Mesendoderm (in vitro differentiated cells): ENCODE data around the gene AVPR2.
A peak's percentile ranks its signal among the peaks of the same experiment; 100 is the strongest.

Experiments used
- DNase-seq: peaks from one replicate; pipeline ENCODE4 v3.0.0; 2013
- H2AK5ac ChIP-seq: 2 replicates; pipeline ENCODE4 v1.6.1; 2013; ENCODE audit warnings: low read length, inconsistent platforms
- H2BK120ac ChIP-seq: 2 replicates; pipeline ENCODE4 v1.6.1; 2013; ENCODE audit warnings: low read depth, mild to moderate bottlenecking, low read length, moderate library complexity, mixed read lengths
- H2BK15ac ChIP-seq: replicated peaks from 2 replicates; pipeline ENCODE4 v1.6.1; 2013; ENCODE audit warnings: low read depth, mild to moderate bottlenecking, moderate library complexity
- H2BK5ac ChIP-seq: 2 replicates; pipeline ENCODE4 v1.6.1; 2013; ENCODE audit warnings: low read length, inconsistent platforms
- H3K18ac ChIP-seq: 2 replicates; pipeline ENCODE4 v1.6.1; 2013; ENCODE audit warnings: mild to moderate bottlenecking, low read length, mixed read lengths
- H3K23ac ChIP-seq: one replicate; pipeline ENCODE4 v1.6.1; 2013; ENCODE audit warnings: low read length
- H3K27ac ChIP-seq: 2 replicates; pipeline ENCODE4 v1.5.1; 2013; ENCODE audit warnings: low read depth, mild to moderate bottlenecking, inconsistent platforms, low read length, moderate library complexity
- H3K27me3 ChIP-seq: 2 replicates; pipeline ENCODE4 v1.6.1; 2013; ENCODE audit warnings: low read length, control low read depth, mild to moderate bottlenecking, inconsistent platforms; ENCODE audit not compliant: insufficient read depth, poor library complexity
- H3K36me3 ChIP-seq: 2 replicates; pipeline ENCODE4 v1.6.1; 2013; ENCODE audit warnings: low read length, inconsistent platforms; ENCODE audit not compliant: control insufficient read depth, insufficient read depth
- H3K4ac ChIP-seq: one replicate; pipeline ENCODE4 v1.6.1; 2013; ENCODE audit warnings: low read depth, mild to moderate bottlenecking, low read length, moderate library complexity
- H3K4me1 ChIP-seq: 2 replicates; pipeline ENCODE4 v1.6.1; 2013; ENCODE audit warnings: low read depth, low read length, inconsistent platforms; ENCODE audit not compliant: control insufficient read depth
- H3K4me2 ChIP-seq: 2 replicates; pipeline ENCODE4 v1.6.1; 2013; ENCODE audit warnings: low read length
- H3K4me3 ChIP-seq: 2 replicates; pipeline ENCODE4 v1.5.1; 2013; ENCODE audit warnings: mild to moderate bottlenecking, low read length
- H3K56ac ChIP-seq: one replicate; pipeline ENCODE4 v1.6.1; 2013; ENCODE audit warnings: low read length
- H3K79me1 ChIP-seq: 2 replicates; pipeline ENCODE4 v1.6.1; 2013; ENCODE audit warnings: low read length, inconsistent platforms
- H3K79me2 ChIP-seq: 2 replicates; pipeline ENCODE4 v1.6.1; 2013; ENCODE audit warnings: mild to moderate bottlenecking, low read length; ENCODE audit not compliant: control insufficient read depth, insufficient read depth
- H3K9ac ChIP-seq: 2 replicates; pipeline ENCODE4 v1.6.1; 2013; ENCODE audit warnings: low read length, inconsistent platforms
- H4K5ac ChIP-seq: one replicate; pipeline ENCODE4 v1.6.1; 2013; ENCODE audit warnings: low read length
- H4K8ac ChIP-seq: one replicate; pipeline ENCODE4 v1.6.1; 2013; ENCODE audit warnings: low read depth, mild to moderate bottlenecking, control low read depth, low read length, moderate library complexity
- WGBS: extraction: QIAGEN DNeasy Blood & Tissue Kit; methylation state at CpG from one replicate; pipeline ENCODE4 v1.1.7; 2013; ENCODE audit warnings: low lambda C conversion rate, missing lambda C conversion rate; ENCODE audit not compliant: insufficient coverage; ENCODE audit errors: extremely low coverage; 5-methylcytosine and 5-hydroxymethylcytosine counted together

The AVPR2 gene

GRCh38 chrX:153933748-153934147, 29.3 kb downstream of the AVPR2 start:
- no peak overlapping the region for H2AK5ac ChIP-seq
- DNase-seq = no peak
- no CpG with 5 or more reads among the region's 7 CpGs for WGBS

GRCh38 chrX:153934148-153934761, 29.8 kb downstream of the AVPR2 start:
- Histone ChIP-seq H3K4me1 (no peaks in the 10 kb centered on the region), H3K23ac (no peak overlapping the region), H3K18ac (peak overlapping the region; percentile 73), H2AK5ac (no peak overlapping the region), H3K36me3 (no peaks in the 10 kb centered on the region), H2BK15ac (no peak overlapping the region), H2BK5ac (no peak overlapping the region), H3K56ac (peak overlapping the region; percentile 86), H4K8ac (no peak overlapping the region), H3K9ac (peak overlapping the region; percentile 87), H3K4me3 (peak overlapping the region; percentile 65), H3K4me2 (peak overlapping the region; percentile 61), H4K5ac (no peak overlapping the region), H3K27ac (no peak overlapping the region), H3K79me1 (no peaks in the 10 kb centered on the region), H3K4ac (no peak overlapping the region), H3K27me3 (no peaks in the 10 kb centered on the region), H3K79me2 (peaks cover 10% of the 10 kb centered on the region), H2BK120ac (peak overlapping the region; percentile 67)
- DNase-seq = no peak
- WGBS = no CpG with 5 or more reads among the region's 33 CpGs

More at GRCh38 chrX:153933748-153934147, 29.3 kb downstream of the AVPR2 start:
- Histone ChIP-seq H3K27ac (no peak overlapping the region), H3K9ac (peak overlapping the region; percentile 87), H3K4ac (no peak overlapping the region), H3K56ac (peak overlapping the region; percentile 86), H3K4me2 (peak overlapping the region; percentile 61), H4K5ac (no peak overlapping the region), H2BK120ac (no peak overlapping the region), H3K36me3 (no peaks in the 10 kb centered on the region), H3K4me1 (no peaks in the 10 kb centered on the region), H4K8ac (no peak overlapping the region), H2BK15ac (no peak overlapping the region), H3K18ac (no peak overlapping the region), H3K23ac (no peak overlapping the region), H2BK5ac (no peak overlapping the region), H3K79me2 (peaks cover 10% of the 10 kb centered on the region), H3K79me1 (no peaks in the 10 kb centered on the region), H3K4me3 (no peak overlapping the region), H3K27me3 (no peaks in the 10 kb centered on the region)

GRCh38 chrX:153934762-153935325, 30.4 kb downstream of the AVPR2 start, which contains the start of gene NAA10:
TSS of gene NAA10 (minus strand) at chrX:153935037. CDS start at chrX:153934904, 133 bp downstream.
- Histone ChIP-seq H3K4ac (no peak within 1 kb of the TSS), H3K4me2 (peak within 1 kb of the TSS; percentile 61), H3K23ac (no peak within 1 kb of the TSS), H4K5ac (no peak within 1 kb of the TSS), H3K9ac (peak within 1 kb of the TSS; percentile 87), H3K79me2 (peaks cover 10% of the 10 kb centered on the region), H3K18ac (peak within 1 kb of the TSS; percentile 73), H4K8ac (no peak within 1 kb of the TSS), H2BK5ac (no peak within 1 kb of the TSS), H3K56ac (peak within 1 kb of the TSS; percentile 86), H3K27me3 (no peaks in the 10 kb centered on the region), H3K36me3 (no peaks in the 10 kb centered on the region), H3K27ac (no peak within 1 kb of the TSS), H3K4me3 (peak within 1 kb of the TSS; percentile 65), H2BK15ac (no peak within 1 kb of the TSS), H2AK5ac (no peak within 1 kb of the TSS), H2BK120ac (peak within 1 kb of the TSS; percentile 67), H3K79me1 (no peaks in the 10 kb centered on the region), H3K4me1 (no peaks in the 10 kb centered on the region)
- WGBS = no CpG with 5 or more reads among the region's 87 CpGs
- peak; percentile 73 for DNase-seq

- Histone ChIP-seq H3K4ac (no peak overlapping the region), H3K4me2 (peak overlapping the region; percentile 20), H2BK120ac (no peak overlapping the region), H3K36me3 (no peaks in the 10 kb centered on the region), H3K27me3 (no peaks in the 10 kb centered on the region), H3K4me1 (no peaks in the 10 kb centered on the region), H3K56ac (peak overlapping the region; percentile 34), H4K8ac (no peak overlapping the region), H3K79me1 (no peaks in the 10 kb centered on the region), H3K79me2 (peaks cover 10% of the 10 kb centered on the region), H3K23ac (no peak overlapping the region), H2AK5ac (no peak overlapping the region), H3K4me3 (no peak overlapping the region), H3K18ac (no peak overlapping the region), H2BK15ac (no peak overlapping the region), H4K5ac (no peak overlapping the region), H3K9ac (no peak overlapping the region), H2BK5ac (no peak overlapping the region), H3K27ac (no peak overlapping the region)
- WGBS = no CpG with 5 or more reads among the region's 32 CpGs
- DNase-seq = peak; percentile 42
Observed at GRCh38 chrX:153935326-153935851, 30.9 kb downstream of the AVPR2 start.

GRCh38 chrX:153937056-153937455, 32.6 kb downstream of the AVPR2 start:
- Histone ChIP-seq H2BK15ac (no peak overlapping the region), H3K4me2 (no peak overlapping the region), H4K8ac (no peak overlapping the region), H3K18ac (no peak overlapping the region), H3K4me3 (no peak overlapping the region), H2AK5ac (no peak overlapping the region), H3K27me3 (no peaks in the 10 kb centered on the region), H3K23ac (no peak overlapping the region), H3K4ac (no peak overlapping the region), H3K27ac (no peak overlapping the region), H3K56ac (no peak overlapping the region), H3K36me3 (no peaks in the 10 kb centered on the region), H2BK120ac (no peak overlapping the region), H3K9ac (no peak overlapping the region), H4K5ac (no peak overlapping the region), H2BK5ac (no peak overlapping the region), H3K79me1 (no peaks in the 10 kb centered on the region), H3K4me1 (no peaks in the 10 kb centered on the region), H3K79me2 (peaks cover 10% of the 10 kb centered on the region)
- no CpG with 5 or more reads among the region's 3 CpGs for WGBS
- no peak for DNase-seq
